ENCODE results near the gene MAPK1.
A peak's percentile ranks its signal among the peaks of the same experiment; 100 is the strongest.

The MAPK1 gene

DNA sequence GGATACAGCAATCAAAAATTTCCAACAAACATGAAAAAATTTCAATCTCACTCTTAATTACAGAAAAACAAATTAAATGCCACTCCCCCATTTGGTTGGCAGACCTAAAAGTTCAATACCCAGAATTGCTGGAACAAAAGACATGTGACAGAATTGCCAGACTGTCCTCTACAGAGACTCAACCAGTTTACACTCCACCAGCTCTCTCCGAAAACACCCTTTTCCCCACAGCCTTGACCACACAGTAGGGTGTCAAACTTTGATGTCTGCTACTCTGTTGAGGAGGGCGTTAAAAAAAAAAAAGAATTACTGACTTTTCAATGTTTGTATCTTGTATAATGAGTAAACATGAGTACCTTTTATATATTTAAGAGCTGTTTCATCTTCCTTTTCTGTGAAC, 87.2 kb downstream of the MAPK1 start:
- no peak for DNase-seq

DNA sequence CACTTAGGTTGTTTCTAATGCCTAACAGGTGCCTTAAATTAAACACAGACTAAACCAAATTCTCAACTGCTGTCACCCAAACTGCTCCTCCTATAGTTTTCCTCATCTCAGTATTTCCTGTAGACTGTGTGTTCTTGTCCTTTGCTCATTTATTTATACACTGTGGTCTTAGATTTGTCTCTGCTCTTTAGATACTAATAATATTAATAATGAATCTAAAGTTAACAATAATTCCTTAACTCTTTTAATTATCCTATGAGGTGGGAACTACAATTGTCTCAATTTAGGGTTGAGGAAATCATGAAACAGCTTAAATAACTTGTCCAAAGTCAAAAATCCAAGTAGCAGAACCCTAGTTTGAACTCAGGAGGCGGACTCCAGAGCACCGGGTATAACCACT, 88.0 kb downstream of the MAPK1 start:
- DNase-seq, result no peak

DNA sequence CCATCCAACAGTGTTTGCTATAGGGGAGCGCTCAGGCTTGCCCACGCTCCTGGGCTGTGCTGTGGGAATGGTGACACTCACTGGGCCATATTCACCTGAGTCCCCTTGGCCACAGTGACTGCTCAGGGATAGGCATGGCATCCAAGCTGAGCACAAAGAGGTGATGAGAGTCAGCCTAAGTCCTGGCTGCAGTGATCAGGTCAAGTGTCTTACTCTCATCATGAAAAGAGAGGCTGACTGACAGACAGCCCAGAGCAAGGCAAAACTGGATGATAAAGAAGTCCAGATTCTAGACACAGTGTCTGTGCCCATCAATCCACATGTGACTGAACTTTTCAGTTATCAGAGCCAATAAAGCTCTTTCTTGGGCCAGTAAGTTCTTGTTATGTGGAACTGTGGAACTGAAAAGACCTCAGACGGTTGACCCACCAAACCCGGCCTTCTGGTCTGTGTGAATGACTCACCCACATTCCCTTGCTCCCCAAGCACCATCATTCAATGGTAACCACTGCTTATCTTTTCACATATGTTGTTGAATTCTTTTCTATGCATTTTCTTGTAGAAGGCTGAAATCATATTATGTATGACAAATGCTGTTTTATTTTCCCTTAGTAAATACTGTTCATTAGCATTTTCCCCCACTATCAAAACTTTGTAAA, 88.6 kb downstream of the MAPK1 start:
- DNase-seq, result no peak

DNA sequence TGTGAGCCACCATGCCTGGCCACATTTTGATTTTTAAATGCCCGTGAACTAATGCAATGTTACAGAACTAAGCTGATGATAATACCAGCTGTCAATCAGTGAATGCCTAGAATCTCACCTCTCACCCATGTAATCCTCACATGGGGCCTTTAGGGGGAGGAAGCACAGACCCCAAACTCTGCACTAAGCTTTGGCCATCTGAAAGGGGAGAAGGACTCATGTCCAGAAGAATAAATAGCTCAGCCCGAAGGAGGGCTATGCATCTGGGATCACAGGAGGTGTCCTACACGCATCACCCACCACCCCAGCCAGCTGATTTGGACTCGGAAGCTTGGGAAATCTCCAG, 95.8 kb downstream of the MAPK1 start:
- no peak for DNase-seq

DNA sequence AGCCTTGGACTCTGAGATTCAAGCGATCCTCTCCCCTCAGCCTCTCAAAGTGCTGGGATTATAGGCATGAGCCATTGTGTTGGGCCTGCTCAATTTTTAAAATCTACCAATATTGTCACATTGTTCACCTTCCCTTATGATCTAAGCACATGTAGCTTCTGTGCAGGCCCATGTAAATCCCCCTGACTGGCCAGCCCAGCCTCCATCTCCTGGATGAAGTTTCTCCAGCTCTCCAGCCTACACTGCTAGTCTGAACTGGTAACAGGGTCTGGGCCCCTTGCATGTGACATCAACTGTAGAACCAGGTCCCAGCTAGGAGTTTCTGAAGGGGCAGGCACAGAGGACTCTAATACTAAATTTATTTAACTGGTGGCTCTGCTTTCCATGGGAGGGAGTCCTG, 99.0 kb downstream of the MAPK1 start:
- no peak for DNase-seq

DNA sequence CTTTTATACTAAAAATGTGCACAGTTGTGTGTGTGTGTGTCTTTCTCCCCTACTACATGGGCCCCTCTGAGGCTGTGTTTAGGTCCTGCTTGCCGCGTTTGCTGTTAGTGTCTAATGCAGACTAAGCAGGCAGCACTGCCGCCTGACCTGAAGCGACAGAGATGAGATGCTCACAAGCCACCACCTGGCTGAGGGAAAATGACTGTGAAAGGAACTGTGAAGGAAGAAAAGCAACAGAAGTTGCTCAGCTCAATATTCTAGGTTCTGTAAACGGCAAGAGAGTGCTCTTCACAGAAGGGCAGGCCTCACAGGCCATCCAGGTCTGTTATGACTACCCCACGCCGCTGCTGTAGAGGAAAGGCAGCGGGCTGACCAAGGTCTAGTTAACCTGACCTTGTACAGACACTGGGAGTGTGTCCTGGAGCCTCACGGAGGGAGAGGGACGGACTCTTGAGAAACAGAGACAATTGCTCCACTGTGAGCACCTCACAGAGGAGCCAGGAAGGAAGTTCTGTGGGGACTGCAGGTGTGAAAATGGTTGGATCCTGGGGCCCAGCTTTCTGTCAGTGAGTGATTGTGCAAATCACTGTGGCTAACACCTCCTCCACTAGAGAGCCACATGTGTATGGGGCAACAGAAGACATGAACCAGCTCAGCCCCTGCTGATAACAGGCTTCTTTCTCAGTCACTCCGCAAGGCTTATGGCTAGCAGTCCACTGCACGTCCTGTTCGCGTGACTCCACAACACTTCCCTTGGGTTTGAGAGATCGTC, 100.6 kb downstream of the MAPK1 start:
- no peak for DNase-seq

DNA sequence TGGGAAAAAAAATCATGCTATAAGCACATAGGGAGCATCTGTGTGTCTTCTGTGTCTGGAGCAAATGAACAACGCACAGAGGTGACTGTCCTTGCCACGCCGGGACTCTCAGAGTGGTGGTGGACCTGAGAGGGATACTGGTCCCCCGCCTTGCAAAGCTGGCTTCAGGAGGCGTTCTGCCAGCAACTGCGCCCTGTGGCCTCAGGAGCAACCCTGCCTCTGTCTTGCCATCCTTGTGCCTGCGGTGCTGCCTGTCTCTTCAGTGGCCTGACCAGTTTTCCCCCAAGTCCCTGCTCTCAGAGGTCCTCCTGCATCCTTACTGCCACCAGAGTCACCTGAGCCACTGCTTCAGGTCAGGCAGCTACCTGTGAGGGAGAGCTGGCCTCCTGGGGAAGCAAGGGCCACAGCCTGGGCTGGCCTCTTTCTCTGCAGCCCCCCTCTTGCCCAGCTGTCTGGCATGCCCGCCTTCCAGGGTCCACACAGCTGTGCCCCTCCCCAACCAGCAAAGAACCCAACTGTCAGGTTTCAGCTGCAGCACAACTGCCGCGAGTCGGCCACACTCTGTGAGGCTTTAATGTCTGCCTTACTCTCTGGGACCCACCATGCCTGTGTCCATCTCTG, 101.4 kb downstream of the MAPK1 start:
- no peak for DNase-seq

DNA sequence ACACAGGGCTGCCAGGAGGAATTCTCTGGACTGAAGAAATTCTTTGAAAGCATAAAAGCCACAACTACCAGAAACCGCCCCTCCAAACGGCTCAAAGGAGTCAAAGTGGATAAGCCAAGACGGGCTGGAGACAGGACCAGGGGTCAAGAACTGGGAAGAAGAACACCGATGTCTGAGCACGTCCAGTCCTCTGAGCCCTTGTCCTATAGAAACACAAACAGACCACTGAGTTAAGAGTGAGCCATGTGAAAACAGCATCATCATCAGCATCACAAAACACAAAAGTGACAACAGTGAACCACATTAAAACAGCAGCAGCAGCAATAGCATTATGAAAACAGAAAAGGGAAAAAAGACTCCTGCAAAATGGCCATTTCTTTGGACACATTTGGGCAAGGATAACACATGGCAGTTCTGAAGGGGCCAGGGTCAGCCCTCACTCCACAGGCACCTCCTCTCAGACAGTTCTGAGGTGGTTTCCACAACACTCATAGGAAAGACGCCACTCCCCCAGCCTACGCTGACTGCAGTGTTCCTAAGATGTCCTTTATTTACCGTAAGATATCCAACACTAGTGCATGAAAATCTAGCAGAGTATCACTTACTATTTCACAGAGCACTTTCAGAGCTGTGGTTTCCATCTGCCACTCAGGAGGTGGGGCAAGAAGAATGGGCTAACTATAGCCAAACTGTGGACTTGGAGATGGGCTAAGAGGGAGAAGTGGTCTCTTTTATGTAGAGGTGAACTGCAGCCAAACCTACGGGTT, 103.2 kb downstream of the MAPK1 start:
- DNase-seq, result no peak

DNA sequence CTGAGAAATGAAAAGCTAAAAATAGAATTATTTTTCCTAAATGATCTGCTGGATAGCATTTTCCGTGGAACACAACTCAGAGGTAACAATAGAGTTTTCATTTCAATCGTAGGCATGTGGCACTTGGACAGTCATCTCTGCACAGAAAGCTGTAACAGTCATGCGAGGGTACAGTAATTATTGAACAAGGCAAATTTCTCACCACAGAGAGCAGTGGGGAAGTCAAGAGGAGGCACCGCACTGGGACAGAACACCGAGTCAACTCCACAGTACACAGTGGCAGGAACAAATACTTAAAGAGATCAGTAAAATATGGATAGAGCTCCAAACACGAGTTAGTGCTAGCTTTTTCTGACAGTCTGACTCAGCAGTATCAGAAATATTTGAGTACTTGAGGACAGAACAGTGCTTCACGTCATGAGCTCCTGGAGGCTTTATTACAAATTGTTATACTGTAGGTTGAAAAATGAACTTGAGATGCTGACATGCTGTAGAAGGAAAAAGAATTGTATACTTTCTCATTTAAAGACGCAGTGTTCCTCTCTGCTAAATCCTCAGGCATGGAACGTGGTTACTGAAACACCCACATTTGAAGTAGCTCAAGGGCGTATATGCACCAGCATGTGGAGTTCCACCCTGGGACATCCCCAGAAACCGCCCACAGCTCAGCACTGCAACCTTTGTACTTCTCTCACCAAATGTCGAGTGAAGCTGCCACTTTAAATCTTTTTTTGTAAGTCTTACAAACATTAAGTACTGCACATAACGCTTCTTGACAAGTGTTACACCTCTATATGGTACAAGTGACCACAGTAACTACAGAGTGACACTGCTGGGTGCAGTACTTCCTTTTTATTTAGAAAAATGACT, 104.5 kb downstream of the MAPK1 start:
- DNase-seq, result no peak

DNA sequence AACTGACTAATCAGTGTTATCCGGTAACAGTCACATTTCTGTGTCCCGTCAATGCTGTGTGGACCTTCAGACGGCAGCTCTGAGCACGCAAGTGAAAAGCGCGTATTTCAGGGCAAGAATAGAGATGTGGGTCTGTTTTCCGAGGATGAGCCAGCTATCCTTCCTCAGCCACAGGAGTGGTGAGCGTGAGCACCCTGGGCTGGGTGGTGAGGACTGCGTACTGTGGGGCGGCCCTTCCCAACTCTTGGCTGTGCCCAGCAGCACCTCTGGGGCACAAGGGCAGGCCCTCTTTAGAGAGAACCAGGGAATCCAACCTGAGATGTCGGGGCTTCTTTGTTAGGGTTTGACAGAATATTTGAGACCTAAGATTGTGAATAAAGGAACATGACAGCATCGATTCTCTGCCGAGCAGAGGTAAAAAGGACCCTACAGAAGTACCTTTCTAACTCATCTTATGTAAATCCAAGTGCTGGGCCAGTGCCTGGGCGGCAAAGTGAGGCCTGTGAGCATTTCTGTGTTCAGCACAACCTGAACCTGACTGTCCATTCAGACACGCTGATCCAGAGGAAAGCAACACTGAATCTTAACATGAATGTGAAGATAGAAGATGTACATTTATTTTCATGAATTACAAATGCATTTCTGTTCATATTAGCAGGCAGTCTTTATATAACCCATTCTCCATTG, 105.3 kb downstream of the MAPK1 start:
- DNase-seq, result no peak

DNA sequence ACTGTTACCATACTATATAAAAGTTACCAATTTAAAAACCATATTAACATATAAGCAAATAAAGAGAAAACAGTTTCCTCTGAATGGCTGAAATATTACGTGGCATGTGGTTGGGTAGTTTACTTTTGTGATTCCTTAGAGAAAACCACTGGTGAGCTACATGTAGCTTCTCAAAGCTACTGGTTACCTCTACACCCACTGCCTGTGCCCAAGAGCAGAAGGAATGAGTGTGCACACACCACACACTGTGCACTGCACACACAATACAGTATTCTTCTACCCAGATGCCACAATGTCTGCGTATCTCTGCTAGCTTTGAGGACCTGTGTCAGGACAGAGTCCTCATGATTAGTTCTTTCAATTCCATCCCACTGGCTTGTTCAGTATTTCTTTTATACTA, 106.4 kb downstream of the MAPK1 start:
- DNase-seq, result no peak

DNA sequence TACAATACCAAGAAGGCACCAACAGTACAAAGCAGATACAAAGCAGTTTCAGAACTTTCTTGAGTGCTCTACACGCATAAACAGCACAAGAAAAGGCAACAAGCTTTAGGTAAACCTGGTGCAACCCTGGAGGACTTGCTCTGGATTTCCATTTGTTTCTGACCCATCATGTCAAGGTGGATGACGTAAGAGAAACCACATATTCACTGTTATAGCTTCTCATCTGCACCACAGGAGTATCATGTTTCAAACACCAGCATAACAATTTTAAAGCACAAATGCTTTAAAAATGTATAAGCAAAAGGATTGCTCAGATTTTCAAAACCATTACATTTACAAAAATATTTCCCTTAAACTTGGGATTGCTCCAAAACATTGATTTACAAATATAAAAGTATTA, 106.8 kb downstream of the MAPK1 start:
- no peak for DNase-seq

DNA sequence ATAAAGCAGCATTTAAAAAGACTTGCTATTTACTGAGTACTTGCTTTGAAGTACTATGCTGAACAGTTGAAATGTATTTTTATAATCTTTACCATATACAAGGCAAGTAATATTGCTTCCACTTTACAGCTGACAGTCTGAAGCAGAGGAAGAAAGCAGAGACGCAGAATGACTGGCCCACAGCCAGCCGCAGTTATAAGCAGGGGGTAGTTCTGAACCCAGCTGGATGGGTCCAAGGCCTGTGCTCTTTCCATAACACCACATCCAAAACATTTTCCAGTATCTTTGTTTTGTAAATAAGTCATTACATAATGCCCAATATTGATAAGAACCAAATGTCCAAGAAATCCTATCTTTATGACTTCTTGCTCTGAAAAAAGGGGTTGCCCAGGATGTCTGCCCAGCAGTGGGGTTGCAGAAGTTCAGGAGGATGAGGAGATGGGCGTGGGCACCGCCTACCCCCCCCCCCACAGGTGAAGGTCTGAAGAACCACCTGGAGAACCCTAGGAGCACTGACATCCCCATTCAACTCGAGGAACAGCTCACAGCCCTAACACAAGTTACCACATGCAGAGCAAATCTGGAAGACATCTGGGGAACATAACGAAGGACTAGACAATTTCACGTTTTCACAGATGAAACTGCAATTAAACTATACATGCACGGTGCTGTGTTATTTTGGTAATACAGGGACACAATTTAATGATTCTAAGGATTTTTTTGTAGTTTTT, 107.6 kb downstream of the MAPK1 start:
- DNase-seq, result no peak

DNA sequence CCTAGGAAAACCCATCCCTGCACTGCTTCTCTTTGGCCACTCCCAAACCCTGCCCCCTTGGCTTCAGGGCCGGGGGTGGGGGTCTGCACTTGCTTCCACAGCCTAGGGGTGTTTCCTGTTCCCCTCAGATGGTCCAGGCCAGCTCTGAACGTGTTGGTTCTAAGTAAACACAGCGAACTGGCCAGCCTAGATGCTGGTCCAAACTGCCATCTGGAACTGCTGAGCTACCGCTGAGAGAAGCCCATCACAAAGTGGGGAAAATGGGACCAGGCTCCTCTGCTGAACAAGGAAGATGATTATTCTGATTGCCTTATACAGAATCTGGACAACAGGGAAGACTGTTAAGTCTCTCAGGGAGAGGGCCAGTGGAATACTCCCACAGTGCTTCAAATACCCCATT, 108.4 kb downstream of the MAPK1 start:
- DNase-seq, result no peak

DNA sequence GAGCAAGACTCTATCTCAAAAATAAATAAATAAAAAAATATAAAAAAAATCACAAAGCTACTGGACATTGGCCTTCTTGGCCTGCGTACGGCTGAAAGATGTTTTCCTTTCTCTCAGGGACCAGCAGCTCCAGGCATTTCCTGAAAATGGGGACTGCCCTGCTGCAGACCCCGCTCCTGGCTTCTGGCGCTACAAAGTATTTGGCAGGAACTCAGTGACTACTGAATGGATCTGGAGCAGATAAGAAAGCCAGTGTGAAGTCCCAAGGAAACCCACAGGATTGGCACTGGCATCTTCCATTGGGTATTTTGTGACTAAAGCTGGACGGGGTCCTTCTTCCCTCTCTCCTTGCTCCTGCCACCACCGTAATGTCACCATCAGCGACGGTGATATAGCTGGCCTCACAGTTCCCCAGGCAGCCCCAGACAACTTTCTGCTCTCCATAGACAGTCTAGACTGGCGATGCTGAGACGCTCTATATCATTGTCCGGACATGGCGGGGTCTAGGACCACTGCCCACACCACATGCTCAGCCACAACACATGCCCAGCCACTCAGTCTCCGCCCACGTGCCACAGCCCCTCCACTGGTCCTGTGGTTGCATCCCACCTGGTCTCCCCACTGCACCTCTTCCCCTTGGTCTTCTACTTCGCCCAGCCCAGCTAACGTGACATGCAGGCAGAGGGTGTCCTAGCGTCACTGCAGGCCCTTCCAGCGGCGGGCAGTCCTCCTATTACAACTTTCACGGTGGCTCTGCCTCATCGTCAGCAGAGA, 109.2 kb downstream of the MAPK1 start:
- DNase-seq, result no peak

DNA sequence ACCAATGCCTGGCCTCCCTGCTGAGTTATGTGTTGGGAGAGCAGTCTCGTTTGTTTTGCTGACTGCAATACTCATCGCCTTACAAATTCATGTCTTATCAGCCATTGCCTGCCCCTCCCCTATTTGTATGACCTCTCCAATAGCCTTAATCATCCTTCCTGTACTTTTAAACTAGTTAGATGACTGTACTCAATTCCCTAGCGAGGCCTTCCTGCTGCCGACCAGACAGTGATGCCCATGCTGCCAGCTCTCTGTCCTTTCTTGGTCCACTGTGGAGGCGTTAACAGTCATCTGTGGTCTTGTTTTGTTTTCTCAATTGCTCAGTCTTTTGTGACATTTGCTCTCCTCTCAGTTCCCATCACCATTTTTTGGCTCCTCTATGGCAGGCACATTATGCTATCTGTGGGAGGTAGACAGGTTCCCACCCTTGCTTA, 111.6 kb downstream of the MAPK1 start:
- DNase-seq, result no peak

DNA sequence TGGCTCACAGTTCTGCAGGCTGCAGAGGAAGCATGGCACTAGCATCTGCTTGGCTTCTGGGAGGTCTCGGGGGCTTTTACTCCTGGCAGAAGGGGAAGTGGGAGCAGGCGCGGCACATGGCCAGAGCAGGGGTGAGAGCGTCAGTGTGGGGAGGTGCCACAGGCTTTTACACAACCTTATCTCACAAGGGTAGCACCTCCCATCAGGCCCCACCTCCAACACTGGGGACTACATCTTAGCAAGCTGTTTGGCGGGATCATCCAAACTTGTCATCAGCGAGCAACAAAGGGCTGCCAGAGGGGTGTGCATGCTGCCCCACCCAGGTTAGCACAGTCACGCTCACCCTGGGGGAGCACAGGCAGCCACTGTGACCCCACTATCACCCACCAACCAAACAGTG, 112.9 kb downstream of the MAPK1 start:
- DNase-seq, result peak; percentile 17

DNA sequence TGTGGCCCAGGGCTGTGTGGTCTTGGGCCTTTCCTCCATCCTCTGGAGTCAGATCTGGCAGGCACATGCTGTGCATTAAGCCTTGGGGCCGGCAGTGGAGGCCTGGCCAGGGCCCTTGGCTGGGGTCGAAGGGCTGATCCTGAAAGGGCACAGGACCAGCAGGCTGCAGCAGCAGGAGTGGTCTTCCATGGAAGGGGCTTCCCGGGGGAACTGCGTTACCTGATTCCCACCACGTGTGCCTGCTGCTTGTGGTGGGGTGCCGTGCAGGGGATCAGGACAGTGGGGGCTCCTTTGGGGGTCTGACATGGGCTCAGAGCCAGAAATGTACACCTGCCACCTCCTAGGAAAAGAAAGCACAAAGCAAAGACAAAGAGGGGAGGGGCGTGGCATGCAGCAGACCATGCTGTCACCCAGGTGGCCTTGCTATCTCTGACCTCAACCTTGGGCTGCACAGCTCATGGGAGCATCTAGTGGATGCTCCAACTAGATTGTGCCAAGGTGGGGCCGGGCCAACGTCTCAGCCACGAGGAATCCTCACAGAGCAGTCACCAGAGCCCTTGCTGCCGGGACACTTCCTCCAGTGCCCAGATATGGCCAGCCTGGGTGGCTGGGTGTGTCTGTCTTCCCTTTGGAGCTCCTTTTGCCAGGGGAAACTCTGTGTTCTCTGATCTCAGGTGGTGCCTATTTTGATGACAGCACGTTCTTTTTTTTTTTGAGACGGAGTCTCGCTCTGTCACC, 113.9 kb downstream of the MAPK1 start:
- no peak for DNase-seq

DNA sequence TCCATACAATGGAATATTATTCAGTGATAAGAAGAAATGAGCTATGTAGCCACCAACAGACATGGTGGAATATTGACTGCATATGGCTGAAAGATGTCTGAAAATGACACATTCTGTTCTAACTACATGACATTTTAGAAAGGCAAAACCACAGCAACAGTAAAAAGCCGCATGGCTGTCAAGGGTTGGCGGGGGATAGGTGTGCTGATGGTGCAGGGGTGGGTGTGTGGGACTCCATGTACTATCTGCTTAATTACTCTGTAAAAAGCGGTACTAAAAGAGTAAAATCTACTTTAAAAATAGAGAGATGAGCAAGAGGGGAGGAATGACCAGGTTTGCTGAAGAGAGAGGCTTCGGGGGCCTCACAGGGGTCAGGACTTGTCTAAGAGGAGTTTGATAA, 115.2 kb downstream of the MAPK1 start:
- DNase-seq, result no peak

DNA sequence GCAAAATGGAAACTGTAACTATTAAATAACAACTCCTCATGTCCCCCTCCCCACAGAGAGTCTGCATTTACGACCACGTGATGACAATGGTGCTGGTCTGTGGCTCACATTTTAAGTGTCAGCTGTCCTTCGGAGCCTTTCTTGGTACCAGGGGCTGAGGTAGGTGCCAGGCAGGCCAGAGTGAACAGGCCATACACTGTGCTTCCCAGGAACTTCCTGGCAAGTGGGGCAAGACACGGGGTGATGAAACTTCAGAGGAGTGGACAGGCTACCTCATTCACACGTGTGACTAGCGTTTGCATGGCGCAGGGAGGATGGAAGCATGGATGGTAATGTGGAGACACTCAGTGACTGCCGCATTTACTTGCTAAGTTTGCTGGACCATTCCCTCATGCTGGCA, 121.5 kb downstream of the MAPK1 start:
- DNase-seq, result no peak
